K562 treated with DMSO at 1 percent for 12 hours (cell line): ENCODE data around the gene KRT86. TPM values are rescaled to one million over a fixed set of nuclear protein-coding genes. Genes with fewer than 3 reads are reported as not detected.

Experiments used
- total RNA-seq: library from RNA; unstranded; fragments of 300-600 nt; gene quantifications from 2 replicates; pipeline ENCODE4 v1.2.3, GENCODE V29; 2022; ENCODE audit not compliant: insufficient read depth

KRT86 gene
- total RNA-seq, result not detected in 2 replicates

GRCh38 chr12:52274521-52275120 lies at the start of gene KRT86:
Gene KRT86 (plus strand): TSS chr12:52274645. CDS start chr12:52301917, 27,272 bp downstream.

GRCh38 chr12:52232674-52233461 lies 41.6 kb upstream of the KRT86 start, which contains the start of gene KRT7:
Gene KRT7 (plus strand): TSS chr12:52233243. CDS start chr12:52233297, 54 bp downstream.

DNA sequence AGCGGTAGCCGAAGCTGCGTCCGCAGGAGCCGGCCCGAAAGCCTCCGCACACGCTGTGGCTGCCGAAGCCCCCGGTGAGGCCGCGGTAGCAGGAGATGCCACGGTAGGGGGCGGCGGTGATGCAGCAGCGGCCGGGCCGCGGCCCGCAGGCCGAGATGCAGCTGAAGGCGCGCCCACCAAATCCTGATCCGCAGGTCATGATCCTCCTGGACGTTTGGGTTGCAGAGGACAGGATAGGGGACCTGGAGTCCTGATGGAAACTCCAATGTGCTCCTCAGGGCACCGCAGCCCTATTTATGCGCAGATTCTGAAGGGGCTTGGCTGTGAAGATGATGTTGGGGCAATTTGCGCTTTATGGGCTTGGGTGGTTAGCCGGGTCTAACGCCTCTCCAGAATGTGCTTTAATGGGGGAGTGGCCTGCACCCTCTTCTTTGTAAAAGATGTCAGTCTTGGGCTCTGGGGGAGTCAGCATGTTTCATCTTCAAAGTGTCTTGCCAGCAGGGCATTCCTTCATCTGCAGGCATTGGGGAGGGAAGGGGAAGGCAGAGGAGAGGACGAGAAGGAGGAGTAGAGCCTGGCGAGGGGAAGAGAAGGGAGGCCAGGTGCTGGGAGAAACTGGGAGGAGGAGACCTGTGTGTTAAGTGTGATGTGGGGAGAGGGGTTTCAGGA lies 17.0 kb downstream of the KRT86 start, which contains the start of gene KRT81:
Gene KRT81, minus strand, starts transcription at position 268 of the 669 bp plus-strand sequence. Its CDS starts 69 bp downstream, at position 199.

GRCh38 chr12:52320784-52321400 lies 46.4 kb downstream of the KRT86 start, which contains the start of gene KRT83:
Gene KRT83 (minus strand): TSS chr12:52321398. CDS start chr12:52321335, 63 bp downstream.

Other genes starting within 250 kb of the KRT86 start
- gene NR4A1, start 223.2 kb upstream of the KRT86 start, total RNA-seq, result 2.6 and 4.7 TPM in 2 replicates
- gene ATG101, start 204.7 kb upstream of the KRT86 start, total RNA-seq, result 53.6 and 70.4 TPM in 2 replicates
- not detected in 2 replicates for gene SMIM41, start 194.9 kb upstream of the KRT86 start, total RNA-seq
- not detected in 2 replicates for gene KRT80, start 82.6 kb upstream of the KRT86 start, total RNA-seq
- not detected in 2 replicates for gene KRT7, start 41.4 kb upstream of the KRT86 start, total RNA-seq
- gene KRT81, start 16.9 kb downstream of the KRT86 start, total RNA-seq, result 0.33 TPM in 1 of 2 replicates, not detected in the other
- gene KRT83, start 46.8 kb downstream of the KRT86 start, total RNA-seq, result not detected in 2 replicates
- gene KRT85, start 92.8 kb downstream of the KRT86 start, total RNA-seq, result not detected in 2 replicates
- not detected in 2 replicates for gene KRT84, start 111.0 kb downstream of the KRT86 start, total RNA-seq
- gene KRT82, start 131.7 kb downstream of the KRT86 start, total RNA-seq, result not detected in 2 replicates
- not detected in 2 replicates for gene KRT75, start 159.7 kb downstream of the KRT86 start, total RNA-seq
- gene KRT6B, start 177.5 kb downstream of the KRT86 start, total RNA-seq, result not detected in 2 replicates
- gene KRT6C, start 199.2 kb downstream of the KRT86 start, total RNA-seq, result not detected in 2 replicates
- not detected in 2 replicates for gene KRT6A, start 218.6 kb downstream of the KRT86 start, total RNA-seq
- not detected in 2 replicates for gene KRT5, start 245.7 kb downstream of the KRT86 start, total RNA-seq